Stimulated activated CD4-positive, alpha-beta T cell treated with anti-CD3 and anti-CD28 coated beads, Interleukin-12 subunit alpha, Interleukin-12 subunit beta, amount 100 ng/mL, for 48 hours (primary cell): ENCODE data around the gene DPH1.
A peak's percentile ranks its signal among the peaks of the same experiment; 100 is the strongest.
"Not testable (repeated sequence)": the region's sequence is repeated elsewhere in the genome, so short reads cannot be mapped to it uniquely, and the experiment has no call there.

Source experiments
- DNase-seq, 3 donors: peaks; one replicate each; pipeline ENCODE4 v3.0.0-alpha.2; 2020; ENCODE audit warnings: low read depth in 2 of 3, low spot score in 1 of 3

DPH1 gene

DNA sequence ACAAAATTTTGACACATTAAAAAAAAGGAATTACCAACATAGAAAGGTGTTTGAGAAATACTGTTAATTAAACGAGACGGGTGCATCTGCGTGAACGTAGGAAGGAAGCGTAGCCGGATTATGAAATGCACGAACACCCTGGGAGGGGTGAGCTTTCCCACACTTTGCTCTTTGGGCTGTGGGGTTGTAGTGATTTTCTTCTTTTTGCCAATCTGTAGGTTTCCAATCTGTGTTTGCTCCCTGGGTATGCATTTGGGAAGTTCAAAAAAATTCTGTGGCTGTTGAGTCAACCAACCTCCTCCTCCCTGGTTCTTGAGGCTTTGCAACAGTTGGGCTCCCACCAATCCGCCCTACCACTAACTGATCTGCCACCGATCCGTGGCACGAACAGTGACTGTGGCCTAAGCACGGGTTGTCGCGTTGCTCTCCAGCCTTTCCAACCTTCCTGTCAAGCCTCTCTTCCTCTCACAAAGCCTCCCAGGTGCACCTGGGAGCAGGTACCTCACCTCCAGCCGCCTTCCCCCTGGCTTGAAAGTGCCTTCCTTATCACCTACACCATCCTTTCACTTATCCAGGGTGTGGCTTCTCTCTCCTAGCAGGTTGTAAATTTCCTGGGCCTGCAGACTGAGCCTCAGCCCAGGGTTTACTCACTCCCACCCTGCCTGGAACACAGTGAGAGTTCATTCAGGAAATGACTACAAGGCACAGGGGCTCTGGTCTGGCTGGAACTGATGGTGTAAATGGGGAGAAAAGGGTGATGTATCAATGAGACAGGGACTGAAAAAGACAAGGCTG lies 21.4 kb upstream of the DPH1 start:
- DNase-seq: no peak

- no peak for DNase-seq
Measured at GRCh38 chr17:2009737-2010136, 20.2 kb upstream of the DPH1 start.

DNA sequence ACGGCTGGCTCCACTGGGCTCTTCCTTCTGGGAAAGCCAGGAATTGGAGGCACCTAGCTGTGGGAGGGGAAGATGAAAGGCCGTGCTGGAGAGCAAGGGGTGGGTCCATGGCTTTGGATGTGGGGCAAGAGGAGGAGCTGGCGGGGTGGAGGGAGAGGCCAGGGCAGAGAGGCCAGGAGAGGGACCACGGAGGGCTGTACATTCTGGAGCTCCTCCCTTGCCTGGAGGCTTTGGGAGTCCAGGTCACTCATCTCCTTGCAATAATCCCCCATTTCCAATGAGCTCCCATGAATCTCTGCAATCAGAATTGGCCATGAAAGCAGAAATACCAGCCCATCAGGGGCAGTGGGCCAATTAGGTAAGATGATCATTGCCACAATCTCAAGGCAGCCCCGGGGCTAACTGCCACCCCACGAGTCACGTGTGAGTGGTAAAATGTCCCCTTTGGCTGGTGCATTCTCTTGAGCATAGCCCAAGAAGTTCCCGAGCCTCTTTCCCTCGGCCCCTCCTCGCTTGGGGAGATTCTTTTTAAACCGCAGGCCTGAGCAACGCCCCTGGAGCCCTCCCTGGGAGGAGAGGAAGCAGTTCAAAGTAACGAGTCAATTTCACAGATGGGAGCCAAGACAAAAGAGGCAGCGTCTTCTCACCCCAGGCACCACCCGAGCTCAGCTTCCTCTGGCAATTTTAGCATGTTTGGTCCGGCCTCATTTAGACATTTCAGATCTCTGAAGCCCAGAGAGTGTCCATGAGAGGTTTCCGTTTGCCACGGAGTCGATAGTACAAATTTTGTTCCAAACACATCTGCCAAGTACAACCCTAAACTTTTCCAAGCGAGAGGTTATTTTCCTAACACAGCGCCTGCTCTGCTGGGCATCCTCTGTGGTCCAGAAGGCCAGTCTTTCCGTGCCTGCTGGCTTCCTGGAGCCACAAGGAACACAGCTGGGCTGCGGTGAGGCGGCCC lies 18.3 kb upstream of the DPH1 start:
- DNase-seq: no peak

- no peak for DNase-seq
Measured at GRCh38 chr17:2012499-2012898, 17.5 kb upstream of the DPH1 start.

DNA sequence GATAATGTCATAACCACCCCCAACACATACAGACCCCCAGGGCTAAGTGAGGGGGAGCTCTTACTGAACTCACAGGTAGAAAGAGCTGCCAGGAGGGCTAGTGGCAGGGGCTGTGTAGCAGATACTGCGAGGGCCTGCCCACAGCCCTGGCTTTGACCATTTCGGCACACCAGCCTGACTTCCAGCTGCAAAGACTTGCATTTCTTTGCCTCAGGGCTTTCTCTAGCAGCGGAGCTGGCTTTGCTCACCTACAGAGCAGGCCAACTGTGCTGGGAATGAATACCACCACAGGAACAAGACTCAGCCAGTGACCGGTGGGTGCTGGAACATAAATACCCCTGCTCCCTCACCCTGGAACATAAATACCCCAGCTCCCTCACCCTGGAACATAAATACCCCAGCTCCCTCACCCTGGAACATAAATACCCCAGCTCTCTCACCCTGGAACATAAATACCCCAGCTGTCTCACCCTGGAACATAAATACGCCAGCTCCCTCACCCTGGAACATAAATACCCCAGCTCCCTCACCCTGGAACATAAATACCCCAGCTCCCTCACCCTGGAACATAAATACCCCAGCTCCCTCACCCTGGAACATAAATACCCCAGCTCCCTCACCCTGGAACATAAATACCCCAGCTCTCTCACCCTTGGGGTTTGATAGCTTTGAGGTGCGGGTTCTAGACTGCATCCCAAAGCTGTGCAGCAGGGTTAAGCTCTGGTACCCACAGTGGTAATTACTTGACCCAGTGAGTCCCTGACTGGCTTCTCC lies 16.5 kb upstream of the DPH1 start:
- not testable (repeated sequence) for DNase-seq

DNA sequence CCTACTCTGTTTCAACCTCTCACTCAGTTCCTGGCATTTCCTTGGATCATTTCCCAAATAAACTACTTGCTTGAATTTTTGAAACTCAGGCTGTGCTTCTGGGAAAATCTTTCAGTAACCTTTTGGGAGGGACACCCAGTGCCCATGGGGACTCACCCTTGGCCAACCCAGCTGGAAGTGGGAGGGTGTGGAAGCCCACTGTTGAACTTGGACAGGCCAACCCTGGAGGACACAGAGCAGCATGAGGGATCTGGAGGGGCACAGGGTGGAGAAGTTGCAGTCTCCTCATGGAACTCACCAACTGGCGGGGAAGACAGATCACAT lies 16.0 kb upstream of the DPH1 start:
- no peak for DNase-seq

- DNase-seq: no peak
Measured at GRCh38 chr17:2015314-2015713, 14.6 kb upstream of the DPH1 start.

DNA sequence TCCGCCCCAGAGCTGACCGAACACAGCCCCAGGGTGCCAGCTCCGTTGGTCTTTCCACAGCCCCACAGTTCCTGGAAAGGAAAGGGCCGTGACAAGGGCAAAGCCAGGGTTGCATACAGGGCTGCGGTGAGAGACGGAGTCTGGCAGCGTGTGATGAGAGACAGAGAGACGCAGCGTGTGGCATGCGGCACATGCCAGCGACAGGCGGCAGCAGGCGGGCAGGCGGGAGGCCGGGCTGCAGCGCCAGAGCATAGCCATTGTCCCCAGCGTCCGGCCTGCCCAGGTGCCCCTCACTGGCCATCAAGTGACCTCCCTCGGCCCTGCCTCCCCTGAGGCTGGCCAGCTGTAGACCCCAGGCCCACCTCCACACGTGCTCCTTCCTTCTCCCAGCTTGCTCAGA lies 13.5 kb upstream of the DPH1 start:
- no peak for DNase-seq

GRCh38 chr17:2017274-2017941 lies 12.5 kb upstream of the DPH1 start:
- DNase-seq: no peak

GRCh38 chr17:2018716-2019510 lies 11.0 kb upstream of the DPH1 start:
- no peak for DNase-seq

- DNase-seq: no peak
Measured at GRCh38 chr17:2019723-2020122, 10.2 kb upstream of the DPH1 start.

GRCh38 chr17:2020721-2021120 lies 9.2 kb upstream of the DPH1 start:
- no peak for DNase-seq

GRCh38 chr17:2022647-2023240 lies 7.2 kb upstream of the DPH1 start:
- no peak for DNase-seq

GRCh38 chr17:2023256-2023655 lies 6.7 kb upstream of the DPH1 start:
- no peak for DNase-seq

GRCh38 chr17:2023692-2024571 lies 6.0 kb upstream of the DPH1 start:
- DNase-seq: no peak

GRCh38 chr17:2024572-2025219 lies 5.3 kb upstream of the DPH1 start:
- DNase-seq: no peak

GRCh38 chr17:2025220-2025621 lies 4.7 kb upstream of the DPH1 start, which contains the start of gene RTN4RL1:
TSS of gene RTN4RL1 (minus strand) at chr17:2025334. CDS start at chr17:2024865, 469 bp downstream.
- DNase-seq: peak in 1 of 3 donors; percentile 54

DNA sequence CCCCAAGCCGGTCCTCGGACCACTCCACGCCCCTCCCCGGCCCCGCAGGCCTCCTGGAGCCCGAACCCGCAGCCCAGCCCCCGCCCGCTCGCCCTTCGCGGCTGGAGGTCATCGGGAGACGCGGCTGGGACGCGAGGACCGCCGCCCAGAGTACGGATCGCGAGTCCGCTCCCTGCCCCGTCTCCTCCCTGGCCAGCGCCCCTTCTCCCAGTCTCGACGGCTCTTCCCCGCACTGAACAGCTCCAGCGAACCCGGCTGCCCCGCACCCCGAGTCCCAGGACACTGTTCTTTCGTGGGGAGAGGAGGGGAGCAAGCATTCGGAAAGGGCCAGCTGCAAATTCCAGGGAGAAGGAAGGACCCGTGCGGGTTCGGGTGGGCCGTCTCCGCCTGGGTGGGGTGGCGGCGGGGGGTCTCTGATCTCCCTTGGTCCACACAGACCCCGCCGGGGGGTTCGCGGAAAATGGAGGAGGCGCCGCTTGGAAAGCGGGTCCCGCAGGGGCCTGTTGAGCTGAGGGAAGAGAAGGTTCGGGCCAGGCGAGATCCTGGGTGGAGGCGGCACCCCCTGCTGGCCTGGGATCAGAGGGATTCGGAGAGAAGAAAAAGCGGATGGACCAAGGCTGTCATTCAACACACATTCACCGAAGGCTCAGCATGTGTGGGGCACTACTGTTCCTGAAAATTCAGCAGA lies 4.2 kb upstream of the DPH1 start:
- DNase-seq: no peak
